Uterus (tissue), 2 donors: ENCODE measurements around the gene MCM10.

Experiments used
- CTCF ChIP-seq, 4 experiments: fragments of 200-600 bp in 2 of 4; fragments of 450-650 bp in 2 of 4; sonication (generic) in 2 of 4; IDR thresholded peaks; one replicate each; pipeline ENCODE4 v1.5.1; 2016 to 2019; ENCODE audit warnings: antibody characterized with exemption in 4 of 4, mild to moderate bottlenecking in 2 of 4, moderate library complexity in 1 of 4
- POLR2A ChIP-seq, 2 donors: fragments of 450-650 bp; IDR thresholded peaks; one replicate each; pipeline ENCODE4 v1.6.1; 2016; ENCODE audit warnings: antibody characterized with exemption in 2 of 2, mild to moderate bottlenecking in 1 of 2, moderate library complexity in 1 of 2

- TF ChIP-seq CTCF (IDR thresholded peaks at IDR 0.05) = no peak
- TF ChIP-seq POLR2A (IDR thresholded peaks at IDR 0.05) = no peak
These were observed 33.7 kb downstream of the MCM10 start for GRCh38 chr10:13195016-13195415.
